SU-DHL-6 (cell line): ENCODE data around the gene ALKBH7.

Source experiments
- CTCF ChIP-seq: fragments of 200-600 bp; sonication (generic); IDR thresholded peaks from one replicate; pipeline ENCODE4 v1.5.1; 2017; ENCODE audit warnings: antibody characterized with exemption, mild to moderate bottlenecking, low read length, moderate library complexity; ENCODE audit not compliant: insufficient read depth, poor library complexity, severe bottlenecking
- EZH2phosphoT487 ChIP-seq: fragments of 200-600 bp; sonication (generic), shearing (Covaris generic); conservative IDR thresholded peaks from 2 replicates; pipeline ENCODE4 v1.6.1; 2018; ENCODE audit warnings: mild to moderate bottlenecking, antibody characterized with exemption, low read length, moderate library complexity, mixed read lengths

DNA sequence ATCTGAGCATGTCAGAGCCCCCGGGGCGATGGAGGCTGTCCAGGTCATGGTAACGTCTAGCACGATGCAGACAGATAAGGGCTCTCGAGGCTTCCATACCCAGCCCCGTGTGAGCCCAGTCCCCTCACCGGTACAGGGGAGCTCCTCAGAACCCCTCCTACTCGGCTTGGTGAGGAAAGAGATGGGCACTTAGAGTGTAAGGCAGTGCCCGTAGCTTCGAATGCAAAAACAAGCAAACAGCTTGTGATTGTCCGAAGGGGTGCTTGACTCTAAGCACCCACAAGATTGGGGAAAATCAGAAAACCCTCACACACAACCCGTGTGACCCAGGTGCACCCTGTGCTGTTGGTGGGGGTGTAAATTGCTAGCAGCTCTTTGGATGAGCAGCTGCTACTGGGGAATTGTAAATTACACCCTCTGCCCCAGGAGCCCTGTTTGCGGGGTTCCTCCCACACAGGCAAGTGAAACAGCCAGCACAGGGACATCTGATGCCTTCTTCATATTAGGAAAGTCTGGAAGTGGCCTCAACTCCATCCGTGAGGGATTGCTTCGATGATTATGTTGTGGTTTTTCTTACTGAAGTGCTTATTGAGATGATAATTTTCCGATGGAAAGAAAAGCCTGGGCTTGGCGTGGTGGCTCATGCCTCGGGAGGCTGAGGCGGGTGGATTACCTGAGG lies 4.1 kb downstream of the ALKBH7 start:
- TF ChIP-seq CTCF (no peak), EZH2phosphoT487 (no peak)
